Measurements from ENCODE around the gene RAB12. TPM values are rescaled to one million over a fixed set of nuclear protein-coding genes. Genes with fewer than 3 reads are reported as not detected.

RAB12 gene
- total RNA-seq, 1 donor from 2014 or later, result 61.0 TPM

DNA sequence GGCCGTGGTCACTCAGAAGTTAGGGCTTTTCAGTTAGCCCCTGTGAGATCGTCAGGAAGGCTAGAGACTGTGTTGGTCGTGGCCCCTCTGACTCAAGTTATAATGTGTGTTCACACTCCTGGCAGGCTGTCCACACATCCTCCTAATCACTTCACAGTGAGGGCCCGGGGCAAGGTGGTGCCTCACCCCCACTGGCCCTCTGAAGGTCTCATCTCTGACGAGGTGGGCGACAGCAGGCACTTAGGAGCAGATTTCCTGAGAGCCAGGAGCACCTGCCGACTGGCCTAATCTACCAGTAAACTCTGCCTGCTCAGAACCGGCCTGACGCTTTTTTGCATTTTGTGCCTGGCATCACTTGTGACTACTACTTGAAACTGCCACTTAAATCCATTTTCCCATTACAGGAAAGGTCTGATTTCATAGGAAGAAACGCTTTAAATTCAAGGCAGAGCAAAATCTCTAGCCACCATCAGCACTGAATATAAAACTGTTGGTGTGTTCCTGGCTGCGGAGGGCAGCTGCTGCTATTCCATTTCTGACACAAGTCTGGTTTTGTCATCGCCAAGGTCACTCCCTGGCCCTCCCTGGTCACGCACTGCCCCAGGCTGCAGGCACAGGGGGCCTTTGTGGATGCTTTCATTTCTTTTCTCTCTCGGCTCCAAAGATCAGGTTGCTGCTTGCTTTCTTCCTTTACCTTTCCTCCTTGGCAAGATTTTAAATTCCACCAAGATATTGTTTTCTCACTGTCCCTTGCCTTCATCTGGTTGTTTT lies 48.0 kb downstream of the RAB12 start:
- DNase-seq (ENCODE audit: low read depth), result no peak
- no peak for TF ChIP-seq CTCF (IDR thresholded peaks at IDR 0.05; ENCODE audit: insufficient read depth, low read length, poor library complexity, severe bottlenecking)
- H3K27me3 ChIP-seq (ENCODE audit: control insufficient read depth, insufficient read depth, low read length), result no peaks in the 10 kb centered on the region
- H3K36me3 ChIP-seq (ENCODE audit: control insufficient read depth, insufficient read depth, low read length), result no peaks in the 10 kb centered on the region
- H3K4me3 ChIP-seq (ENCODE audit: low read depth, low read length), result no peak overlapping the region

GRCh38 chr18:8657873-8658470 lies 48.7 kb downstream of the RAB12 start:
- no peak for DNase-seq (ENCODE audit: low read depth)

DNA sequence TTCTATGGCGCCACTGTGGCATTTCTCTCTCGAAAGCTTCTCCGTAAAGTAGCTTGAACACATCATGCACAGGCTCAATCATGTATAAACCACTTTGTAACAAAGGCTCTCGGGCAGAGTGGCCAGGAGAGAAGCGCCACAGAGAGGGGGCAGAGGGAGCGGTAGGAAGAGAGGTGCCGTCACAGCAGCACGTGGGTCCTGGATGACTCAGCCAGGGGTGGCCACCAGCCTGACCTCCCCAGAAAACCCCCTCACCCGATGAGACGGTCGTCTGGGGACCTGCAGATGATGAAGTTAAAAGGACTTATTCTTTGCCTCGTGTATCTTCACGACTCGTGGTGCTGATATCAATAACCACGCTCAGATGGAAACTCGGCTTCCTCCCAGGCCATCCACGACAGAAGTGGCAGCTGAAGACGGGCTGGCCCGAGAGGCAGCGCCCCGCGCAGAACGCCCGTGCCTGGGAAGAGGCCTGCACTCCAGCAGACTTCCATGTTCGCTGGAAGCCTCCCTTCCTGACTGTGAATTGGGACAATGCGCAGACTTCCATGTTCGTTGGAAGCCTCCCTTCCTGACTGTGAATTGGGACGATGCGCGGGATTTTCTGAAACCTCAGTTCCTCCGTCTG lies 49.7 kb downstream of the RAB12 start:
- DNase-seq (ENCODE audit: low read depth), result no peak
- no peak for TF ChIP-seq CTCF (IDR thresholded peaks at IDR 0.05; ENCODE audit: insufficient read depth, low read length, poor library complexity, severe bottlenecking)
- H3K4me3 ChIP-seq (ENCODE audit: low read depth, low read length), result no peak overlapping the region
- no peaks in the 10 kb centered on the region for H3K27me3 ChIP-seq (ENCODE audit: control insufficient read depth, insufficient read depth, low read length)
- no peaks in the 10 kb centered on the region for H3K36me3 ChIP-seq (ENCODE audit: control insufficient read depth, insufficient read depth, low read length)

More at GRCh38 chr18:8657873-8658470, 48.7 kb downstream of the RAB12 start:
- TF ChIP-seq CTCF (IDR thresholded peaks at IDR 0.05; ENCODE audit: insufficient read depth, low read length, poor library complexity, severe bottlenecking), result no peak
- H3K4me3 ChIP-seq (ENCODE audit: low read depth, low read length), result no peak overlapping the region
- H3K27me3 ChIP-seq (ENCODE audit: control insufficient read depth, insufficient read depth, low read length), result no peaks in the 10 kb centered on the region
- no peaks in the 10 kb centered on the region for H3K36me3 ChIP-seq (ENCODE audit: control insufficient read depth, insufficient read depth, low read length)

- H3K27me3 ChIP-seq (ENCODE audit: control insufficient read depth, insufficient read depth, low read length), result no peaks in the 10 kb centered on the region
- TF ChIP-seq CTCF (IDR thresholded peaks at IDR 0.05; ENCODE audit: insufficient read depth, low read length, poor library complexity, severe bottlenecking), result no peak
- no peaks in the 10 kb centered on the region for H3K36me3 ChIP-seq (ENCODE audit: control insufficient read depth, insufficient read depth, low read length)
- no peak for DNase-seq (ENCODE audit: low read depth)
- H3K4me3 ChIP-seq (ENCODE audit: low read depth, low read length), result no peak overlapping the region
These were observed 50.5 kb downstream of the RAB12 start for GRCh38 chr18:8659609-8660242.

DNA sequence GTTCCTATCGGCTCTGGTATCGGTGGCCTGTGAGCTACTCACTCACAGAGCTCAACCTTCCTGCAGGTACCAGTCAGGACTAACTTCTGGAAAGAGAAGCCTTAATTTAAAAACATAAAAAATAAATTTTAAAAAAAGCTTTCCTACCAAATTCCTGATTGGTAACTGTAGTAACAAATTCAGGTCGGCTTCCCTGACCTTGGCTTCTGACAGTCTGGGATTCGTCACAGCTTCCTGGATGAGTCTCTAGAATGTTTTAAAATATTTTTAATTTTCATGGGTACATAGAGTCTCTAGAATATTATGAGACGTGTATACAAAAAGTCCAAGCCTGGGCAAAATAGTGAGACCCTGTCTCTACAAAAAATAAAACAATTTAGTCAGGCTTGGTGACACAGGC lies 51.1 kb downstream of the RAB12 start:
- DNase-seq (ENCODE audit: low read depth), result no peak
- no peaks in the 10 kb centered on the region for H3K27me3 ChIP-seq (ENCODE audit: control insufficient read depth, insufficient read depth, low read length)
- no peak for TF ChIP-seq CTCF (IDR thresholded peaks at IDR 0.05; ENCODE audit: insufficient read depth, low read length, poor library complexity, severe bottlenecking)

More for the DNA sequence above, 51.1 kb downstream of the RAB12 start:
- Histone ChIP-seq H3K4me3 (ENCODE audit: low read depth, low read length) (no peak overlapping the region), H3K36me3 (ENCODE audit: control insufficient read depth, insufficient read depth, low read length) (no peaks in the 10 kb centered on the region)

Measured in kidney epithelial cell (primary cell).